GM18526 (cell line): ENCODE results near the gene DNAH8.

Experiments used
- POLR2A ChIP-seq: IDR thresholded peaks from 3 replicates; pipeline ENCODE4 v1.6.1; 2011; ENCODE audit not compliant: insufficient read length; ENCODE audit errors: extremely low read depth

Gene DNAH8

DNA sequence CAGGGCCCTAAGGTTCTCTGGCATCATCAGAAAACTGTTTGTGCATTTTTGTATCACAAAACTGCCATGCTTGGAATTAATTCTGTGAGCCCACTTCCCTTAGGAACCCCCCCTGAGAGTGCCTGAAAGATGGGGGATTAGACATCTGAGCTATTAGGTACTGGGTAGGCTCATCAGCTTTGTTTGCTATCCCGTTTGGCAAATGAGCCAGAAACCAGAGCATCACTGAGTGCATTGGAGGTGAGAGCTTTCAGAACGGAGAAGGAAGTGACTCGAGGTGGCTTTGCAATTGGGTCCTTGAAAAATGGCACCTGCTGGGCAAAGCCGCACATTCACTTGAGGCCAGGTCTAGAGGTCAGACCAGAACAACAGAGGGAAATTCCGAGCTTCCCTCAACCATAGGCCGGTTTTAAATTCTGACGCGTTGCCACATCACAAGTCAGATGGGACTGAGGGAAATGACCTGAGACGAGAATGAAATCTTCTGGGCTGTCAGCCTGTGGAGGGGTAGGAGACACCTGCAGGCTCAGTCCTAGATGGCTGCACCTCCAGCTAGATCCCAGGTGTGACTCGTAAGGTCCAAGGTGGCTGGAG, 325.1 kb downstream of the DNAH8 start:
- TF ChIP-seq POLR2A, result no peak

GRCh38 chr6:39041072-39041471, 326.0 kb downstream of the DNAH8 start:
- no peak for TF ChIP-seq POLR2A

- no peak for TF ChIP-seq POLR2A
These were observed 328.7 kb downstream of the DNAH8 start for GRCh38 chr6:39043776-39044175.

- no peak for TF ChIP-seq POLR2A
These were observed 329.1 kb downstream of the DNAH8 start for GRCh38 chr6:39044181-39044580.

DNA sequence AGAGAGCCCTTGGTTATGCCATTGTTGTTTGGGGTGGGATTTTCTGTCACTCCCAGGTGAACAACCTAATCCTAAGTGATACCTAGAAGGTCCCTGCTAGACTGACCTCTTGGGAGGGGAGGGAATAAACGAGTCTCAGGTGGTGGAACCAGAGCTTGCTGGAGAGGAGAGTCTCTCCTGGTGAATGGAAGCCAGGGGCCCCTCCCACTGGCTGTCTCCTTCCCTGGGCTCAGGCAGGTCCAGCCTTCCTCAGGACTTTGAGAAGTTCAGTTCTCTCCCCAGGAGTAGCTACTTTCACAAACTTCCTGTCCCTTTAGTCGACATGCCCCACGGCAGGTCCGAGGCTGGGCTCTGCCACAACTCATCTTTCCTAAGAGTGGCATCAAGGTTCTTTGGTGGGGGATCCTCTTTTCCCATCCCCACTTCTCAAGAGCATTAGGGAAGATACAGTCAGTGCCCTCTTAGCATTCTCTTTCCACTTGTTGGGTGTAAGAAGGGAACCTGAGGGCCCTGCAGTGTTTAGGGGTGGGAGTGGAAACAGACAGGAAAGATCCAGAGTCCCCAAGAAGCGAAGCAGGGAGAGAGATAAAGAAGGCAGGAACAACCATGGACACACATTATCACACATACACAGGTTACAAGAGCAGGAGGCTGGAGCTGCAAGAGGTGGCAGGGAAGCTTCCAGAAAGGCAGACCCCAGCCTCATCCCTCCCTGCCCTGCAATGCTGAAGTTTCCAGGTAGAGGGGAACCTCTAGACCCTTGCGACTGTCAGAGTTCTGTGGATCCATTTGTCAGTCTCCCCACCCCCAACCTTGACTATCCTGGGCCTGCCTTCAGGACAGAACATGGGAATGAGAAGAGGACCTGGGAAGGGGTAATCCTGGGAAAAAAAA, 332.6 kb downstream of the DNAH8 start:
- TF ChIP-seq POLR2A, result no peak

GRCh38 chr6:39048481-39049399, 333.6 kb downstream of the DNAH8 start, which contains the start of gene GLP1R:
GLP1R (plus strand) TSS chr6:39048781; CDS start chr6:39048841, 60 bp downstream.
- no peak for TF ChIP-seq POLR2A

- no peak for TF ChIP-seq POLR2A
These were observed 334.6 kb downstream of the DNAH8 start for GRCh38 chr6:39049575-39050283.

GRCh38 chr6:39050453-39051112, 335.5 kb downstream of the DNAH8 start:
- no peak for TF ChIP-seq POLR2A

- TF ChIP-seq POLR2A, result no peak
These were observed 336.4 kb downstream of the DNAH8 start for GRCh38 chr6:39051399-39052122.

DNA sequence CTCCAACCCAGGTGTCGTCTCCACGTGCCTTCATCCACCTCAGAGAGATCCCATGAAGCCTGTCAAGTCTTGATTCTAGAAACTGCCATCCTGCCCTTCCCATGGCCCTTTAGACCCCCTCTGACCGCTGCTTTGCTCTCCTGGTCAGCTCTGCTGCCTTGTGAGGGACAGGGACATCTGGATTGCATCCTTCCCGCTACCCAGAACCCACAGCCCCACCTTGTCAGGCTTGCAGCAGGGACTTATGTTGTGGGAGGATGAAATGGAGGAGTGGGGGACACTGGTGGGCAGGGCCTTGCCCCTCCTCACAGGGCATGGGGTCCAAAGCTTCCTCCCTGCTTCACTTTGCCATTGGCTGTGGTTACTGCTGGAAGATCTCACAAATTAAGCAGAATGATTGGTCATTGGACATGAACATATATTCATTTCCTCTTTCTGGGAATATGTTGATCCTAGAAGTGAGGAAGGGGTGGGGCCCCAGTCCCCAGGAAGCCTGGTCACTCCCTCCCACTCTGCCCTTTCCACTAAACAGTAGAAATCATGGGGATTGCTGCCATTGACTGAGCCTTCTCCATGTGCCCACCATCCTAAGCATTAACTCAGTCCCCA, 338.0 kb downstream of the DNAH8 start:
- no peak for TF ChIP-seq POLR2A

DNA sequence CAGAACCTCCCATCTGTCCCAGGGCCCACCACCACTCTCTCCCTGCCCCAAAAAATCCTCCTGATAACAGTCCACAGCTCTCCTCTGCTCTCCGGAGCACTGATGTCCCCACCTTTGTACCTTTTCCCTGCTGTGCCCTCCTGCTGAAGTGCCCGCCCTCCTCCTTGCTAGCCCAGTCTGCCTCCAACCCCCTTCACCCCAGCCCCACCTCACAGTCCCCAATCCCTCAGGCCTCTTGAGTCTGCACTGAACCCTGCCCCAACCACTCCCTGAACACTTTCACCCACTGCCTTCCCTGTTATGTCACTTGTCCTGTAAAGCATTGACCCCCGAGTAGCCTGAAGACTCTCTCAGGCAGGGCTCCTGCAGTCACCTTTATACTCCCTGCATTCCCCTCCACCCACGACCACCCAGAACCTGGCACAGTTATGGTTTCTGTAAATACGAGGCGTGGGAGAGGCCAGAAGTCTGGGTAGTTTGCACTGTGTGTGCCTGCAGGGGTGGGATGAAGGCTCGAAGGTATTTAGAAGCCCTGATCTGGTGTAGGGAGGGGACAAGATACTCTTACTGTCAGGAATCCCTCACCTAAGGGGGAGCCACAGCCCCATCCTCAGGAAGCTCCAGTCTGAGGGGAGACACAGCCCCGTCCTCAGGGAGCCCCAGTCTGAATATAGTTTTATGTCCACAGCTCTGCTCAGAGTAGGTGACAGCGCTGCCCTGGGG, 338.9 kb downstream of the DNAH8 start:
- no peak for TF ChIP-seq POLR2A

DNA sequence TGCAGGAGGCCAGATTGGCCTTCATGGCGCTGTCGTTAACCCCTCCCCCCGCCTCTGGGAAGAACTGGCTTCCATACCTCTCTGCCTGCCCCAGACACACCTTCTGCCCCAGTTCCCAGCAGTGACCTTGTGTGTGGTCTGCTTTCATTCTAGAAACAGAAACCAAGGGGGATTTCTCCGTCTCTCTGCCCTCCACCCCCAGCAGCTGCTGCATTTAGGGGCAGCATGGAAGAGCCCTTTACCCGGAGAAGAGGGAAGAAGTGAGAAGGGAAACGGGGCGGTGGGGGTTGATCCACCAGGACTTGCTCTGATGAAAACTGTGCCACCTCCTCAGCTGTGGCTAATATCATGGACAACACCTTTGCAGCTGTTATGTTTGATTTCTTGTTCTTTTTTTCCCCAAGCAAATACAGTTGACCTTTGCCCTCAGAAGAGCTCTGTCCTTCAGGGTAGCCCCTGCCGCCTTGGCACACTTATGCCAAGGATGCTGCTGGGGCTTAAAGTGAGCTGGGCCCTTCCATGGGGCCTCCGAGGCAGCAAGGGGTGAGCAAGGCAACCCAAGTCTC, 339.5 kb downstream of the DNAH8 start:
- TF ChIP-seq POLR2A, result no peak
